Measurements from ENCODE around the gene SYNJ1. TPM values are rescaled to one million over a fixed set of nuclear protein-coding genes. Genes with fewer than 3 reads are reported as not detected.

Gene SYNJ1
- total and polyA plus RNA-seq, 9 of the 15 experiments (the other 6 are each of a cell fraction or from before 2014, with no cell fraction given), result 2.4 to 10.6 (median 5.6) TPM

GRCh38 chr21:32768530-32768929 lies 40.7 kb upstream of the SYNJ1 start (continued):
- no peak for TF ChIP-seq FOXK1 (CRISPR knock-in tag; IDR thresholded peaks at IDR 0.05; ENCODE audit: borderline replicate concordance)

- H2AFZ ChIP-seq (ENCODE audit: low read depth, low read length), result no peak overlapping the region
- no peaks in the 10 kb centered on the region for H3K9me3 ChIP-seq (replicated peaks; ENCODE audit: control insufficient read depth, insufficient read depth, low read depth, low read length)
- H3K36me3 ChIP-seq (ENCODE audit: control insufficient read depth, insufficient read depth, low read length), result peaks cover 96% of the 10 kb centered on the region
- no peak overlapping the region for H3K9ac ChIP-seq (ENCODE audit: insufficient read depth in 1 of 2, low read depth in 2 of 2, low read length in 2 of 2)
- peaks cover 14% of the 10 kb centered on the region for H4K20me1 ChIP-seq (replicated peaks; ENCODE audit: control insufficient read depth, insufficient read depth, low read length)
- H3K4me2 ChIP-seq (ENCODE audit: insufficient read depth, low read length), result no peak overlapping the region
- peaks cover 64% of the 10 kb centered on the region for H3K79me2 ChIP-seq (ENCODE audit: control insufficient read depth, insufficient read depth, low read length)
- ChIA-PET POLR2A (interaction anchor here (0.6 to 1.8 kb wide), 5 partner anchors 10 to 575 kb away, joined by 3 to 9 read pairs (median 4); no protein-coding TSS in a partner anchor), CTCF (ENCODE audit: low intra/inter-chr PET ratio) (no interaction called here)
- no peak for DNase-seq (ENCODE audit: extremely low read depth in 1 of 4, low spot score in 3 of 4)
- H3K4me1 ChIP-seq (replicated peaks in 1 of 2; ENCODE audit: control insufficient read depth in 2 of 2, insufficient read depth in 2 of 2, low read length in 2 of 2), result peaks cover 0 to 16% of the 10 kb centered on the region in 2 experiments; a peak in 3 of 5 replicates
- intact Hi-C loops (cut with micrococcal nuclease) (no loop called here), in situ Hi-C loops (cut with MboI) (no loop called here)
- BruUV-seq (replicated peaks), result no TSS peak
- ATAC-seq, result peak; percentile 32; the same call in 2 of the 3 replicates
- 50% methylated on average over 2 of the region's 2 CpGs for WGBS (ENCODE audit: insufficient coverage, low coverage, missing lambda C conversion rate)
- H3K4me3 ChIP-seq, result no peak overlapping the region
- no peak for FAIRE-seq
- no peak for TF ChIP-seq CCNT2 (IDR thresholded peaks at IDR 0.05; ENCODE audit: borderline replicate concordance, extremely low read depth, insufficient read length, low read depth, low read length)
- TF ChIP-seq, protein P1, sequence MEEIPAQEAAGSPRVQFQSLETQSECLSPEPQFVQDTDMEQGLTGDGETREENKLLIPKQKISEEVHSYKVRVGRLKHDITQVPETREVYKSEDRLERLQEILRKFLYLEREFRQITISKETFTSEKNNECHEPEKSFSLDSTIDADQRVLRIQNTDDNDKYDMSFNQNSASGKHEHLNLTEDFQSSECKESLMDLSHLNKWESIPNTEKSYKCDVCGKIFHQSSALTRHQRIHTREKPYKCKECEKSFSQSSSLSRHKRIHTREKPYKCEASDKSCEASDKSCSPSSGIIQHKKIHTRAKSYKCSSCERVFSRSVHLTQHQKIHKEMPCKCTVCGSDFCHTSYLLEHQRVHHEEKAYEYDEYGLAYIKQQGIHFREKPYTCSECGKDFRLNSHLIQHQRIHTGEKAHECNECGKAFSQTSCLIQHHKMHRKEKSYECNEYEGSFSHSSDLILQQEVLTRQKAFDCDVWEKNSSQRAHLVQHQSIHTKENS (CRISPR knock-in tag; IDR thresholded peaks at IDR 0.05), result no peak
- TF ChIP-seq ZNF408 (CRISPR knock-in tag; IDR thresholded peaks at IDR 0.05; ENCODE audit: low read depth), result no peak
- no peak for TF ChIP-seq PYGO2 (tag; IDR thresholded peaks at IDR 0.05)
- TF ChIP-seq SMAD1 (IDR thresholded peaks at IDR 0.05; ENCODE audit: low read depth, low read length, partially characterized antibody), result no peak
- TF ChIP-seq NCOA1 (IDR thresholded peaks at IDR 0.05; ENCODE audit: low read depth), result no peak
- TF ChIP-seq CHD1 (IDR thresholded peaks at IDR 0.05; ENCODE audit: low read length), result no peak
- no peak for TF ChIP-seq CBX2 (IDR thresholded peaks at IDR 0.05; ENCODE audit: insufficient read depth, low read length, poor library complexity, severe bottlenecking)
- no peak for TF ChIP-seq TEAD1 (CRISPR knock-in tag; IDR thresholded peaks at IDR 0.05)
- no peak for TF ChIP-seq GTF2E2 (tag; IDR thresholded peaks at IDR 0.05)
- TF ChIP-seq COPS2 (conservative IDR thresholded peaks at IDR 0.05), result no peak
- TF ChIP-seq CC2D1A (IDR thresholded peaks at IDR 0.05), result no peak
- TF ChIP-seq TBL1XR1 (IDR thresholded peaks at IDR 0.05; ENCODE audit: low read length in 2 of 2), result no peak
- TF ChIP-seq IFI16 (CRISPR knock-in tag; IDR thresholded peaks at IDR 0.05), result no peak
- no peak for TF ChIP-seq TCF3 (CRISPR knock-in tag; IDR thresholded peaks at IDR 0.05)
- no peaks in the 10 kb centered on the region for H3K27me3 ChIP-seq (ENCODE audit: control insufficient read depth in 2 of 2, insufficient read depth in 2 of 2, low read length in 2 of 2)
- H3K9me1 ChIP-seq (ENCODE audit: control insufficient read depth, insufficient read depth, low read length), result peaks cover 5% of the 10 kb centered on the region
- H3K27ac ChIP-seq (ENCODE audit: extremely low read depth, low read depth, low read length), result no peak overlapping the region
Observed at GRCh38 chr21:32765058-32765457, 37.2 kb upstream of the SYNJ1 start.

All from K562 (cell line).